ENCODE measurements around the gene GOPC.

The GOPC gene

GRCh38 chr6:117512987-117513573 lies 89.2 kb downstream of the GOPC start:
- no peak overlapping the region for H3K4me2 ChIP-seq (ENCODE audit: low read depth, low read length, poor library complexity, severe bottlenecking)

GRCh38 chr6:117512056-117512828 lies 90.1 kb downstream of the GOPC start:
- no peaks in the 10 kb centered on the region for H3F3A ChIP-seq (ENCODE audit: low read depth)
- H3K79me2 ChIP-seq (ENCODE audit: insufficient read depth, low read length): no peaks in the 10 kb centered on the region
- H2AFZ ChIP-seq (ENCODE audit: low read length): no peak overlapping the region

More at GRCh38 chr6:117512987-117513573, 89.2 kb downstream of the GOPC start:
- no peaks in the 10 kb centered on the region for H3K9me3 ChIP-seq (ENCODE audit: insufficient read depth, low read depth, low read length)
- no peaks in the 10 kb centered on the region for H3K9me2 ChIP-seq (replicated peaks; ENCODE audit: low read depth, low read length)
- no peaks in the 10 kb centered on the region for H3K27me3 ChIP-seq (ENCODE audit: insufficient read depth, low read length, poor library complexity, severe bottlenecking)
- H3K9ac ChIP-seq (ENCODE audit: low read depth, low read length, poor library complexity, severe bottlenecking): no peak overlapping the region
- H3K36me3 ChIP-seq (ENCODE audit: insufficient read depth, low read length): no peaks in the 10 kb centered on the region
- H3K79me2 ChIP-seq (ENCODE audit: insufficient read depth, low read length): no peaks in the 10 kb centered on the region
- no peak for TF ChIP-seq EZH2phosphoT487 (IDR thresholded peaks at IDR 0.05; ENCODE audit: borderline replicate concordance)
- TF ChIP-seq CTCF (conservative IDR thresholded peaks at IDR 0.05; ENCODE audit: low read length): no peak
- H3F3A ChIP-seq (ENCODE audit: low read depth): no peaks in the 10 kb centered on the region
- no peak overlapping the region for H2AFZ ChIP-seq (ENCODE audit: low read length)
- no peak overlapping the region for H3K4me3 ChIP-seq (ENCODE audit: low read length, poor library complexity, severe bottlenecking)
- H4K20me1 ChIP-seq (ENCODE audit: insufficient read depth, low read length, poor library complexity, severe bottlenecking): no peaks in the 10 kb centered on the region
- no peaks in the 10 kb centered on the region for H3K4me1 ChIP-seq (ENCODE audit: insufficient read depth, low read length, poor library complexity, severe bottlenecking)

More at GRCh38 chr6:117512056-117512828, 90.1 kb downstream of the GOPC start:
- Histone ChIP-seq H3K27me3 (ENCODE audit: insufficient read depth, low read length, poor library complexity, severe bottlenecking) (no peaks in the 10 kb centered on the region), H3K4me2 (ENCODE audit: low read depth, low read length, poor library complexity, severe bottlenecking) (no peak overlapping the region), H3K36me3 (ENCODE audit: insufficient read depth, low read length) (no peaks in the 10 kb centered on the region), H3K9me2 (replicated peaks; ENCODE audit: low read depth, low read length) (no peaks in the 10 kb centered on the region), H3K9ac (ENCODE audit: low read depth, low read length, poor library complexity, severe bottlenecking) (no peak overlapping the region), H3K9me3 (ENCODE audit: insufficient read depth, low read depth, low read length) (no peaks in the 10 kb centered on the region), H3K4me1 (ENCODE audit: insufficient read depth, low read length, poor library complexity, severe bottlenecking) (no peaks in the 10 kb centered on the region), H3K4me3 (ENCODE audit: low read length, poor library complexity, severe bottlenecking) (no peak overlapping the region), H4K20me1 (ENCODE audit: insufficient read depth, low read length, poor library complexity, severe bottlenecking) (no peaks in the 10 kb centered on the region)
- no peak for TF ChIP-seq EZH2phosphoT487 (IDR thresholded peaks at IDR 0.05; ENCODE audit: borderline replicate concordance)
- TF ChIP-seq CTCF (conservative IDR thresholded peaks at IDR 0.05; ENCODE audit: low read length): no peak
